ENCODE results near the gene PAQR7.

PAQR7 gene

GRCh38 chr1:25873120-25873519, 2.4 kb downstream of the PAQR7 start:
- no peak for DNase-seq

GRCh38 chr1:25872713-25873112, 2.8 kb downstream of the PAQR7 start:
- DNase-seq: no peak

GRCh38 chr1:25871704-25872494, 3.6 kb downstream of the PAQR7 start:
- DNase-seq: no peak

DNA sequence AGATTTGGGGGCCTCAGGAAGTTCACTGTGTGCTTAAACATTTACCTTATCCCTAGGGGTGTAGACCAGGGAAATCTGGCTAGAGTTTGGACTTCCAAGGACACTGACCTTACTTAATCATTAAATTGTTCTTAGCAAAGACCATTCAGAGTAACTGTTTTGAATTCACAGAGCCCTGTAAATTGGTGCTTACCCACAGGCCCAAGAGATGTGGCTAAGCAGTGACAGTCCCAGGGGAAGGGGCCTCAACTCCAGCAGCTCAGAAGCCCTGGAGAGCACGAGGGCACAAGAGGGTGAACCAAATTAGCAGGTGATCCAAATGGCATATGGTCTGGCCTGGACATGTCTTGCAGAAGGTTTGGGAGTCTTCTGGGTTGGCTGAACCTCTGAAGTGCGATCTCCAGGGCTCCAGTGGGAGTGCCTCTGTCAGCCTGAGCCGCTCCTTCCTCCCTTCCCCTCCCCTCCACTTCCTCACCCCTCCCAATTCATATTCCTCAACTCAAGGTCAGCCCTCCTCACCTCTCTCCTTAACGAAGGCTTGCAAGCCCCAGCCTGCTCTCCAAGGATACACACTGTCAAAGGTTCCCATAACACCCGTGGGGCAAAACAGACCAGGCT, 4.3 kb downstream of the PAQR7 start:
- DNase-seq: no peak

GRCh38 chr1:25870614-25871013, 4.9 kb downstream of the PAQR7 start:
- DNase-seq: no peak

DNA sequence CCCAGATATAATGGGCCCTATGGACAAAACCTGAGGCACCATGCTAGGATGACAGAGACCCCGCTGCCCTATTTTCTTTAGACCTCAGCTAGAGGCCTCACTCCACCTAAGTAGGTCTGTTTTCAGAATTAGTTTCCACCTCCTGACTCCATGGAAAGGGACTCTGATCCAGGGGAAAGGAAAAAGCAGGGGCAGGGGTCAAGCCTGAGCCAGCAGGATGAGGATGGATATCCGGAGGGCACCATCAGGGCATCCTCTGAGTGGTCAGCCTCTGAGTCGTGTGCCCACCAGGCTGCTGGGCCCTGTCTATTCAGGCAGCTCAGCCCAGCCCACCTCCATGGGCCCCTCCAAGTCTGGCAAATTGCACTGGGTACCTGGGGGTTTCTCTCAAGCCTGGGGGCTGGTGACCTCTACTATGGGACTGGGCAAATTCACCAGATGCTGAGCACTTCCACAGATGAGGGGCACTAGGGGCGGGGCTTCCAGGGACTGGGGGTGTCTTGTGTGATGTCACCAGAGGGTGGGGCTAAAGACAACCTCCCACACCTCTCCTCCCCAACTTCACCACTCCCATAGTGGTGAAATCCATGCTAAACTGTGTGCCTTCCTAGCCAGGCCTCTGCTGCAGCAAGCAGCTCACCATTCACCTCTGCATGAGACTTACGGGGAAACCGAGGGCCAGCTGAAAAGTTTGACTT, 5.5 kb downstream of the PAQR7 start:
- no peak for DNase-seq

DNA sequence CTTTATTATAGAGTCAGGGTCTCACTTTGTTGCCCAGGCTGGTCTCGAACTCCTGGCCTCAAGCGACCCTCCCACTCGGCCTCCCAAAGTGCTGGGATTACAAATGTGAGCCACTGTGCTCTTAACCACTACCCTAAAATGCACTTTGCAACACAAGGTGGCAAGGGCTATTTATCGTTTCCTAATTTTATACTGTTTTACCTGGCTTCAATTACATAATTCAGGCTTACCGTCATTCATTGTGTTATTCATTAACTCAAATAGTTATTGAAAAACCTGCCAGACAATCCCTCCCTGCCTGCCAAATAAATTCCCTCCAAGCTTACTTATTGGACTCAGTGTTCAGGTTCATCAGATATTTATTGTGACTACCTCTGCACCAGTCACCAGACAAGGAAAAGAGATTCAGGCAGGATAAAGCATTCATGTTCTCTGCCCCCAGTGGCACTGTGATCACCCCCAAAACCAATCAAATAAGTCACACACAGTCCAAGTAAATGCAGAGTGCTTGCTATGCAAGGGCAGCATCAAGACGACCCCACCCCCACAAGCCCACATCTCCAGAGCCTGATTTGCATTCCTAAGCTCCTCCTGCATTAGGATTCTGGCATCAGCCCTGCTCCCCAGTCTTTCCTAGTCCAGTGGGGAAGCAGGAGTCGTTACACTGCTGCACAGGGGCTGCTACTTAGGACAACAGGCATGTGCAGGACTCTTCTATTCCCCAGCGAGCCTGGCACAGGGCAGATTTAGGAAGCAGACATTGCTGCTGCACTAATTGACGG, 8.1 kb downstream of the PAQR7 start:
- no peak for DNase-seq

GRCh38 chr1:25866288-25866687, 9.2 kb downstream of the PAQR7 start:
- DNase-seq: no peak

GRCh38 chr1:25864434-25864833, 11.1 kb downstream of the PAQR7 start:
- DNase-seq: no peak

DNA sequence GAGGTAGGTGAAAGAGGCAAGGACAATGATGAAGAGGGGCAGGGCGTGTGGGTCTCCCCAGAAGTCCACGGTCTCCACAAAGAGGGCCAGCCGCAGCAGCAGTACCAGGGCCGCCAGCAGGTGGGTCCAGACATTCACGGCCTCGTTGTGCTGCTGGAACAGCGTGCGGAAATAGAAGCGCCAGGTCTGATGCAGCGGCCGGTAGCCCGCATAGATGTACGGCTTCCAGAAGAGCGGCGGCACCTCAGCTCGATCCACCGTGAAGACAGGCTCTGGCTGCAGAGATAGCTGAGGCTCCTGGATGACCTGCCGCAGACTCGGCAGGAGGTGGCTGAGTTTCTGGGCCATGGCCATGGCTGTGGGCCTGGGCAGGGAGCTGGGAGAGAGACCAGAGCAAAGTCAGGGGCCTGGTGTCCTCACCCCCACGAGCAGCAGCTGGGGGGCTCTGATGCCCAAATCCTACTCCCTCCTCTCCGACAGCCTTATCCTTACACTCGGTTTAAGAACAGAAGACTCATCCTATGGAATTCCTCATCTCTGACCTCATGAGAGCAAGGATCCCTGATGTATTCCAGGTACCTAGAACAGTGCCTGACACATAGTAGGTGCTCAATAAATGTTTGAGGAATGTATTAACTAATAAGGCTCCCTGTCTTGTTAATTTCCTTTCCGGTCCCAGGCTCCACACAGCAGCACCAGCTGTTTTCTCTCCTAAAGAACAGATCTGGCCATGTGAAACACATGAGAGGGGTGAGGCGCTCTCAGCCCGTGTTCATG, 11.8 kb downstream of the PAQR7 start:
- DNase-seq: no peak

DNA sequence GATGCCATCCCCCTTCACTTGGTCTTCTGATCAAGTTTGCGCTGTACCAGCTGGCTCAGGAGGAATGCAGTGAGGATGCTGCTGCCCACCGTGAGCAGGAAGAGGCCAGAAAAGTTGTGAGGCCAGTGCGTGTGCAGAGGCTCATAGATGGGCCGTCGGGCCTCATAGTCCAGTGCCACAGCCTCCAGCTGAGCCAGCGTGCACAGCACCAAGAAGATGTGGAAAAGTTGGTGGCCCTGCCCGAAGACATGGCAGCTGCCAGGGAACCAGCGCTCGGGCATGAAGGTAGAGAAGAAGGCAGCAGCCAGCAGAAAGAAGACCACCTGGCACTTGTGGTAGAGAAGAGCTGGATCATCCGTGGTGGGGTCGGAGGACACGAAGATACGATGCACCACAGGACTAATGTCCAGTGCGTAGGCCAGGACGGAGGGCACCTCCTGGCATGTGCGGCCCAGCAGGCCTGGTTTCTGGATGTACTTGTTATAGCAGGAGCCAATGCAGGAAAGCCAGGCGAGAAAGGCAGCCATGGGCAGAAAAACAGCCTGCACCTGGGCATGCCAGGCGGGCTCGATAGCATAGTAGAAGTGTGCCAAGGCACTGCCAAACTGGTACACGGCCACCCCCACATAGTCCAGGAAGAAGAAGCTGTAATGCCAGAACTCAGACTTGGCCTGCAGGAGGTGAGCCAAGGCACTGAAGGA, 12.6 kb downstream of the PAQR7 start:
- no peak for DNase-seq

DNA sequence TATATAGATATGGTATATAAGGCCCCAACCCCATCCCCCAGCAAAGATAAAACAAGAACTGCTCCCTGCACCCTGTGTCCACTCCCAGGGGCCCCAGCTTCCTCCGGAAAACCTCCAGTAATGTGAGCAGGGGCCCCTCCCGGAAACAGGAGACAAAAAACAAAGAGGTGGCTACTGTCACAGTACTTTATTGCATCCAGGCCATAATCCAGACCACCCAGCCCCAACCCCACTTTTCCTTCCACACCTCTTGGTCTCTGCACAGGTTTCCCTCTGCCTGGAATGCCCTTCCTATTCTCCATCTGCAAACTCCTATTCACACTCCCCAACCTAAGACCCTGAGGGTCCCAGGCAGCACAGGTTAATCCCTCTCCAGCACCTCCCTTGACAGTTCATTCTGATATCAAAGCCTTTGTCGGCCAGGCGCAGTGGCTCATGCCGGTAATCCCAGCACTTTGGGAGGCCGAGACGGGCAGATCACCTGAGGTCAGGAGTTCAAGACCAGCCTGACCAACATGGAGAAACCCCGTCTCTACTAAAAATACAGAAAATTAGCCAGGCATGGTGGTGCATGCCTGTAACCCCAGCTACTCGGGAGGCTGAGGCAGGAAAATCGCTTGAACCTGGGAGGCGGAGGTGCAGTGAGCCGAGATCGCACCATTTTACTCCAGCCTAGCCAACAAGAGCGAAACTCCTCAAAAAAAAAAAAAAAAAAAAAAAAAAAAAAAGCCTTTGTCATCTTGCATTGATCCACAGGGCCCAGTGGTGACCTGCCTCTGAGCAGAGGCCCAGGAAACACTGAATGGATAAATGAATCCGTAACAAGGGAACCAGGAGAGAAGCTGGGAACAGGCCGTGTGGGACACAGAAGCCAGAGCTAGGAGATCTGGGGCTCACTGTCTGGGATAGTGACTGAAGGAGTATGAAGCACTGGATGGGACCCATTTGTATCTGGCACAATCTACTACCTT, 13.9 kb downstream of the PAQR7 start:
- no peak for DNase-seq

- peak; percentile 91 for DNase-seq
Measured at GRCh38 chr1:25858906-25859789, 16.4 kb downstream of the PAQR7 start, which contains the start of gene AUNIP. TSS of gene AUNIP (minus strand) at chr1:25859457. CDS start at chr1:25859357, 100 bp downstream.

GRCh38 chr1:25858494-25858893, 17.0 kb downstream of the PAQR7 start:
- DNase-seq: no peak

GRCh38 chr1:25856856-25857255, 18.7 kb downstream of the PAQR7 start:
- DNase-seq: no peak

DNA sequence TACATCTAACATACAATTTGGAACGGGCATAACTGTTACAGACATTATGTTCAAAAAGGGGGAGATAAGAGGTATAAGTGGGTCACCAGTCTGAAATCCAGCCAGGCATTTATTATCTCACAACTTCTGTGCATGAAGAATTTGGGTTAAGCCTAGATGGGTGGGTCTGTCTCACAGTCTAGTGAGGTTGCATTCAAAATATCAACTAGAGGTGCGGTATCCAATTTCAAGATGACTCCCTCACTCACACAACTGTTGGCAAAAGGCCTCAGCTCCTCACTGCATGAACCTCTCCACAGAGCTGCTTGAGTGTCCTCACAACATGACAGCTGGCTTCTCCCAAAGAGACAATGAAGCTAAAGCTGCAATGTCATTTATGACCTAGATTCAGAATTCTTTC, 21.0 kb downstream of the PAQR7 start:
- DNase-seq: no peak

DNA sequence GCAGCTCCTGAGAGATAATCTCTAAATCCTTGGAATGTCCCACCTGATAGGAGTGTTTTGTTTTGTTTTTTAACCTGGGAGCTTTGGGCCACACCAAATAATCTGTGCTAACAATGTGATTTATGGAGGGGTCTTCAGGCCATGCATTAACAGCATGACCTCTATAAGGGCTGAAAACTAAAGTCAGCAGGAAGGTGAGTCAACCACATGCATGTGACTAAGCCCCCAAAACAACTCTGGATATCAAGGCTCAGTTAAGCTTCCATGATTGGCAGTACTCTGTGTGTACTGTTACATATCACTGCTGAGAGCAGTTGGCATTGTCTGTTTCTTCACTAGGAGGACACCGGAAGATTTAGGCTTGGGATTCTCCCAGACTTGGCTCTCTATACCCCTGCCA, 27.0 kb downstream of the PAQR7 start:
- DNase-seq: no peak

DNA sequence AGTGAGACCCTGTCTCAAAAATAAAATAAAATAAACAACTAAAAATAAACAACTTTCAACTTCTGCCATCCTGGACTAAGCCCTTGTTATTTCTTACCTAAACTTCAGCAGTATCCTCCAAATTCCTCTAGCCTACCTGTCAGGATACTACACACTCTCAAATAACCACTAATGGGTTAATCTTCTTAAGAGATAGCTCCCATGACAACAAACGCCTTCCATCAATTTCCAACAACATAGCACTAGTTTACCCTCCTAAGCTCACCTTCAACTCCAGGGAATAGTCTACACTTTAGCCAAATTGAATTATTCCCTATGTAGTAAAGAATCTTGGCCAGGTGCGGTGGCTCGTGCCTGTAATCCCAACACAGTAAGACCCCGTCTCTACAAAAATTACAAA, 27.6 kb downstream of the PAQR7 start:
- DNase-seq: no peak

DNA sequence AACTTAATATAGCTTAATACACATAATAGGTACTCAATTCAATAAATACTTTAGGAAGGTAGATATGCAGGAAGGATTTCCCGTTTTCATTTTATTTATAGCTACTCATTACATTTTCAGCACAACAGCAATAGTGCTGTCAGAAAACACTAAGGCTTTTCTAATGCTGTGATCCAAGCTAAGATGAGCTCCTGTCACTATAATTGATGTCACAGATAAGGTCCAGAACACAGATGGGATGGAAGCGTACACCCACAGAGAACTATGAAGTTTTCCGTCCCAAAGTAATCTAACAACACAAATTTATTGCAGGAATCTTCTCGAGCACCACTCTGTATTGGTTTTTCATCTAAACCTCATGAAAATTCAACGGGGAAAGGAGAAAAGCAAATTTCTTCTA, 29.8 kb downstream of the PAQR7 start:
- DNase-seq: no peak
